HEK293T (cell line): Measurements from ENCODE around the gene ECE2.

Experiments used
- CTCF ChIA-PET: fragments of 350-600 bp; formaldehyde crosslinking; extraction: SDS; loops from one replicate; lab custom pipeline; 2021; ENCODE audit warnings: antibody characterized with exemption, inconsistent platforms; lab: Yijun Ruan, JAX
- POLR2A ChIA-PET: fragments of 350-600 bp; formaldehyde crosslinking; extraction: SDS; loops from one replicate; lab custom pipeline; 2020; ENCODE audit warnings: antibody characterized with exemption, inconsistent platforms; lab: Yijun Ruan, JAX
- DNase-seq: peaks from one replicate; pipeline ENCODE4 v3.0.0; 2012; ENCODE audit warnings: mixed read lengths; ENCODE audit errors: extremely low spot score
- ARNT ChIP-seq: fragments of 450-650 bp; IDR thresholded peaks from 2 replicates; pipeline ENCODE4 v1.6.1; 2017; ENCODE audit warnings: mild to moderate bottlenecking
- BHLHE40 ChIP-seq: fragments of 450-650 bp; IDR thresholded peaks from 2 replicates; pipeline ENCODE4 v1.6.1; 2016; ENCODE audit warnings: mild to moderate bottlenecking, moderate library complexity, borderline replicate concordance
- CTBP1 ChIP-seq: fragments of 450-650 bp; IDR thresholded peaks from 2 replicates; pipeline ENCODE4 v1.6.1; 2016; ENCODE audit warnings: borderline replicate concordance
- ELF4 ChIP-seq: fragments of 450-650 bp; IDR thresholded peaks from 2 replicates; pipeline ENCODE4 v1.6.1; 2017; ENCODE audit warnings: antibody characterized with exemption
- FOXA1 ChIP-seq: fragments of 450-650 bp; IDR thresholded peaks from 2 replicates; pipeline ENCODE4 v1.6.1; 2016; ENCODE audit warnings: mild to moderate bottlenecking
- FOXK2 ChIP-seq: fragments of 450-650 bp; IDR thresholded peaks from 2 replicates; pipeline ENCODE4 v1.6.1; 2016; ENCODE audit warnings: mild to moderate bottlenecking
- FOXM1 ChIP-seq: fragments of 450-650 bp; IDR thresholded peaks from 2 replicates; pipeline ENCODE4 v1.6.1; 2017; ENCODE audit warnings: mild to moderate bottlenecking, borderline replicate concordance
- LEF1 ChIP-seq: fragments of 450-650 bp; IDR thresholded peaks from 2 replicates; pipeline ENCODE4 v1.6.1; 2017; ENCODE audit warnings: mild to moderate bottlenecking, borderline replicate concordance
- NFRKB ChIP-seq: fragments of 450-650 bp; IDR thresholded peaks from 2 replicates; pipeline ENCODE4 v1.6.1; 2016; ENCODE audit warnings: mild to moderate bottlenecking, moderate library complexity
- TARDBP ChIP-seq: fragments of 450-650 bp; IDR thresholded peaks from 2 replicates; pipeline ENCODE4 v1.6.1; 2016

ECE2 gene

DNA sequence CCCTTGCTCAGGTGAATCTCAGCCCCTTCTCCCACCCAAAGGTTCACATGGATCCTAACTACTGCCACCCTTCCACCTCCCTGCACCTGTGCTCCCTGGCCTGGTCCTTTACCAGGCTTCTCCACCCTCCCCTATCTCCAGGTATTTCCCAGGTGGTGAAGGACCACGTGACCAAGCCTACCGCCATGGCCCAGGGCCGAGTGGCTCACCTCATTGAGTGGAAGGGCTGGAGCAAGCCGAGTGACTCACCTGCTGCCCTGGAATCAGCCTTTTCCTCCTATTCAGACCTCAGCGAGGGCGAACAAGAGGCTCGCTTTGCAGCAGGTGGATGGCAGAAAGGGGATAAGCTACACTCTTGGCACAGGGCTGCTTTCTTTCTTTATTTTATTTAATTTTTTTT lies 66.1 kb downstream of the ECE2 start:
- no peak for DNase-seq
- TF ChIP-seq NFRKB: no peak
- no peak for TF ChIP-seq ELF4
- no peak for TF ChIP-seq FOXM1
- no peak for TF ChIP-seq FOXK2
- TF ChIP-seq FOXA1: no peak
- no peak for TF ChIP-seq LEF1
- no peak for TF ChIP-seq TARDBP
- TF ChIP-seq BHLHE40: no peak
- TF ChIP-seq CTBP1: no peak
- no peak for TF ChIP-seq ARNT
- CTCF ChIA-PET: no interaction called here
- POLR2A ChIA-PET: no interaction called here
